H9 (cell line): Measurements from ENCODE around the gene FAM221B. TPM values are rescaled to one million over a fixed set of nuclear protein-coding genes. Genes with fewer than 3 reads are reported as not detected.

Source experiments
- DNase-seq: peaks from one replicate; pipeline ENCODE4 v3.0.0-alpha.2; 2017
- H2AFZ ChIP-seq: one replicate; pipeline ENCODE4 v1.6.1; 2013; ENCODE audit warnings: mild to moderate bottlenecking, low read length, control low read depth, moderate library complexity
- H2AK5ac ChIP-seq: 2 replicates; pipeline ENCODE4 v1.6.1; 2013; ENCODE audit warnings: low read length, control low read depth, mixed read lengths; ENCODE audit not compliant: insufficient read length
- H2BK120ac ChIP-seq: one replicate; pipeline ENCODE4 v1.6.1; 2013; ENCODE audit warnings: low read depth, mild to moderate bottlenecking, low read length, control low read depth, inconsistent platforms; ENCODE audit not compliant: poor library complexity, severe bottlenecking
- H2BK12ac ChIP-seq: 2 replicates; pipeline ENCODE4 v1.6.1; 2013; ENCODE audit warnings: low read length, control low read depth, mixed read lengths, low read depth; ENCODE audit not compliant: insufficient read length
- H2BK15ac ChIP-seq: 2 replicates; pipeline ENCODE4 v1.6.1; 2013; ENCODE audit warnings: low read depth, low read length, control low read depth
- H2BK20ac ChIP-seq: one replicate; pipeline ENCODE4 v1.6.1; 2013; ENCODE audit warnings: low read depth, mild to moderate bottlenecking, low read length, control low read depth, inconsistent platforms; ENCODE audit not compliant: poor library complexity, severe bottlenecking
- H2BK5ac ChIP-seq: 2 replicates; pipeline ENCODE4 v1.6.1; 2013; ENCODE audit warnings: low read length, control low read depth, mixed read lengths; ENCODE audit not compliant: insufficient read length
- H3K14ac ChIP-seq: 2 replicates; pipeline ENCODE4 v1.6.1; 2013; ENCODE audit warnings: low read length, control low read depth; ENCODE audit not compliant: insufficient read depth
- H3K18ac ChIP-seq: 2 replicates; pipeline ENCODE4 v1.6.1; 2013; ENCODE audit warnings: low read depth, mild to moderate bottlenecking, mixed read lengths, low read length, control low read depth; ENCODE audit not compliant: insufficient read length
- H3K23ac ChIP-seq: 2 replicates; pipeline ENCODE4 v1.6.1; 2013; ENCODE audit warnings: low read length, control low read depth, mixed read lengths, low read depth; ENCODE audit not compliant: insufficient read length
- H3K23me2 ChIP-seq: 2 replicates; pipeline ENCODE4 v1.6.1; 2013; ENCODE audit warnings: low read depth, mild to moderate bottlenecking, mixed read lengths, low read length, control low read depth; ENCODE audit not compliant: insufficient read length, poor library complexity, severe bottlenecking
- H3K27ac ChIP-seq: 2 replicates; pipeline ENCODE4 v1.5.1; 2013; ENCODE audit warnings: low read length, control low read depth, mixed read lengths, low read depth; ENCODE audit not compliant: insufficient read length
- H3K27me3 ChIP-seq: 2 replicates; pipeline ENCODE4 v1.6.1; 2013; ENCODE audit warnings: low read length, control low read depth, inconsistent platforms; ENCODE audit not compliant: insufficient read depth
- H3K4ac ChIP-seq: 2 replicates; pipeline ENCODE4 v1.6.1; 2013; ENCODE audit warnings: low read depth, mild to moderate bottlenecking, control low read depth, inconsistent platforms, low read length, moderate library complexity
- H3K4me1 ChIP-seq: 2 replicates; pipeline ENCODE4 v1.6.1; 2013; ENCODE audit warnings: low read length, control low read depth, inconsistent platforms; ENCODE audit not compliant: insufficient read depth
- H3K4me2 ChIP-seq: 2 replicates; pipeline ENCODE4 v1.6.1; 2013; ENCODE audit warnings: low read length, control low read depth, mixed read lengths; ENCODE audit not compliant: insufficient read length, insufficient read depth
- H3K56ac ChIP-seq: 2 replicates; pipeline ENCODE4 v1.6.1; 2013; ENCODE audit warnings: low read depth, mild to moderate bottlenecking, mixed read lengths, low read length, control low read depth; ENCODE audit not compliant: insufficient read length
- H3K79me1 ChIP-seq: 2 replicates; pipeline ENCODE4 v1.6.1; 2013; ENCODE audit warnings: low read depth, mild to moderate bottlenecking, moderate library complexity, low read length, control low read depth, inconsistent platforms; ENCODE audit not compliant: insufficient read depth, poor library complexity, severe bottlenecking
- H3K79me2 ChIP-seq: 2 replicates; pipeline ENCODE4 v1.6.1; 2013; ENCODE audit warnings: low read length, control low read depth, inconsistent platforms; ENCODE audit not compliant: insufficient read depth
- H3K9ac ChIP-seq: 2 replicates; pipeline ENCODE4 v1.6.1; 2013; ENCODE audit warnings: low read length, control low read depth, mixed read lengths; ENCODE audit not compliant: insufficient read length; ENCODE audit errors: extremely low read depth
- H3K9me3 ChIP-seq: one replicate; pipeline ENCODE4 v1.6.1; 2013; ENCODE audit warnings: low read depth, low read length, inconsistent platforms; ENCODE audit not compliant: control insufficient read depth
- H3T11ph ChIP-seq: one replicate; pipeline ENCODE4 v1.6.1; 2013; ENCODE audit warnings: mild to moderate bottlenecking, low read length, control low read depth, inconsistent platforms
- H4K20me1 ChIP-seq: one replicate; pipeline ENCODE4 v1.6.1; 2013; ENCODE audit not compliant: control insufficient read depth, insufficient read length, insufficient read depth
- H4K5ac ChIP-seq: 2 replicates; pipeline ENCODE4 v1.6.1; 2013; ENCODE audit warnings: low read depth, mild to moderate bottlenecking, mixed read lengths, low read length, control low read depth; ENCODE audit not compliant: insufficient read length
- H4K8ac ChIP-seq: replicated peaks from 2 replicates; pipeline ENCODE4 v1.6.1; 2013; ENCODE audit warnings: low read length, control low read depth, mixed read lengths, low read depth; ENCODE audit not compliant: insufficient read length
- H4K91ac ChIP-seq: 2 replicates; pipeline ENCODE4 v1.6.1; 2013; ENCODE audit warnings: low read depth, mild to moderate bottlenecking, moderate library complexity, mixed read lengths, low read length, control low read depth; ENCODE audit not compliant: insufficient read length
- H3K27ac Mint-ChIP-seq, 3 experiments: 2 replicates in 2 of 3; 3 replicates in 1 of 3; pipeline ENCODE4 v1.8.0; 2020 to 2021; ENCODE audit warnings: mixed read lengths in 3 of 3, mild to moderate bottlenecking in 1 of 3, moderate library complexity in 1 of 3
- H3K27me3 Mint-ChIP-seq: 2 replicates; pipeline ENCODE4 v1.8.0; 2021; ENCODE audit warnings: low read depth, mild to moderate bottlenecking, moderate library complexity, mixed read lengths
- H3K36me3 Mint-ChIP-seq, 3 experiments: 2 replicates in 2 of 3; 3 replicates in 1 of 3; pipeline ENCODE4 v1.8.0; 2020 to 2021; ENCODE audit warnings: low read depth in 3 of 3, mixed read lengths in 3 of 3; ENCODE audit not compliant: insufficient read depth in 1 of 3
- H3K4me1 Mint-ChIP-seq, 2 experiments: 2 replicates each; pipeline ENCODE4 v1.8.0; 2020; ENCODE audit warnings: mixed read lengths in 2 of 2
- H3K4me3 Mint-ChIP-seq, 2 experiments: 2 replicates in 1 of 2; 3 replicates in 1 of 2; pipeline ENCODE4 v1.8.0; 2020 to 2021; ENCODE audit warnings: mild to moderate bottlenecking in 2 of 2, mixed read lengths in 2 of 2, moderate library complexity in 1 of 2
- H3K9me3 Mint-ChIP-seq, 2 experiments: 2 replicates in 1 of 2; 3 replicates in 1 of 2; pipeline ENCODE4 v1.8.0; 2020; ENCODE audit warnings: mild to moderate bottlenecking in 2 of 2, mixed read lengths in 2 of 2, moderate library complexity in 1 of 2
- WGBS: extraction: QIAGEN DNeasy Blood & Tissue Kit; methylation state at CpG from one replicate; pipeline ENCODE4 v1.1.7; 2013; ENCODE audit warnings: missing lambda C conversion rate, low lambda C conversion rate, mixed read lengths; ENCODE audit not compliant: insufficient read length; ENCODE audit errors: extremely low coverage; 5-methylcytosine and 5-hydroxymethylcytosine counted together
- total RNA-seq: library from RNA; stranded (reverse); gene quantifications from 2 replicates; pipeline ENCODE4 v1.2.1, GENCODE V29; 2021
- TF ChIP-seq, protein P1 (sequence below): fragments of 200-600 bp; sonication (generic); conservative IDR thresholded peaks from 3 replicates; pipeline ENCODE4 v1.8.0; 2021; ENCODE audit warnings: antibody characterized with exemption, mild to moderate bottlenecking

FAM221B gene
- total RNA-seq, 1 experiment from 2014 or later: not detected

DNA sequence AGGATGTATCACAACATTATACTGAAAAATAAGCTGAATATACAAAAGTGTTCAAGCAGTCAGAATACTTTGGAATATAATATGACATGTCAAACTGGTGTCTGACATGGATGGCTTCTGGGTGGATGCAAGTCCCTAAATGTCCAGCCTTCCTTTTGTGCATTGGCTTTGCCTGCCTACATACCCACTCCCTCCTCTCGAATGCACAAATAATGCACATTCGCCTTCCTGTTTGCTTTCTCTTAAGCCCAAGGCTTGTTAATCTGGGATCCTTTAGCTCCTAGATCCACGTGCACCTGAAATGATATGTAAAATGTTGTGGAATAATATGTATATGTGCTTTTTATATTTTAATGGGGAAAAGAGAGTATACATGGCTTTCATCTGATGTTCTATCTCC is 50.0 kb downstream of the FAM221B start:
- no peak overlapping the region for H2BK15ac ChIP-seq
- peaks cover 15 to 19% of the 10 kb centered on the region in 2 experiments for H3K4me1 Mint-ChIP-seq
- no peaks in the 10 kb centered on the region for H3K9me3 ChIP-seq
- no CpG with 5 or more reads among the region's 3 CpGs for WGBS
- H3K9ac ChIP-seq: no peak overlapping the region
- H3K14ac ChIP-seq: no peak overlapping the region
- no peak overlapping the region for H3K4ac ChIP-seq
- no peak overlapping the region for H2BK12ac ChIP-seq
- H2AFZ ChIP-seq: no peak overlapping the region
- H2AK5ac ChIP-seq: no peak overlapping the region
- H4K20me1 ChIP-seq: no peaks in the 10 kb centered on the region
- no peak overlapping the region for H4K5ac ChIP-seq
- H3K56ac ChIP-seq: no peak overlapping the region
- no peaks in the 10 kb centered on the region for H3K79me1 ChIP-seq
- H2BK5ac ChIP-seq: no peak overlapping the region
- peaks cover 4% of the 10 kb centered on the region; the same call in 1 of the 2 replicates for H3K4me1 ChIP-seq
- H3K23ac ChIP-seq: no peak overlapping the region
- no peak overlapping the region for H3T11ph ChIP-seq
- no peak overlapping the region for H2BK20ac ChIP-seq
- DNase-seq: no peak
- H4K8ac ChIP-seq: no peak overlapping the region
- no peaks in the 10 kb centered on the region for H3K9me3 Mint-ChIP-seq
- H2BK120ac ChIP-seq: no peak overlapping the region
- H3K27ac Mint-ChIP-seq: no peak overlapping the region
- no peak overlapping the region for H3K18ac ChIP-seq
- H3K27ac ChIP-seq: no peak overlapping the region
- no peaks in the 10 kb centered on the region for H3K79me2 ChIP-seq
- peaks cover 4 to 12% (median 4%) of the 10 kb centered on the region in 3 experiments; a peak in 6 of 7 replicates for H3K36me3 Mint-ChIP-seq
- no peaks in the 10 kb centered on the region for H3K23me2 ChIP-seq
- H3K4me2 ChIP-seq: no peak overlapping the region
- H3K27me3 Mint-ChIP-seq: no peaks in the 10 kb centered on the region
- no peak overlapping the region for H4K91ac ChIP-seq
- H3K27me3 ChIP-seq: no peaks in the 10 kb centered on the region
- H3K4me3 Mint-ChIP-seq: no peak overlapping the region
- TF ChIP-seq, protein P1, sequence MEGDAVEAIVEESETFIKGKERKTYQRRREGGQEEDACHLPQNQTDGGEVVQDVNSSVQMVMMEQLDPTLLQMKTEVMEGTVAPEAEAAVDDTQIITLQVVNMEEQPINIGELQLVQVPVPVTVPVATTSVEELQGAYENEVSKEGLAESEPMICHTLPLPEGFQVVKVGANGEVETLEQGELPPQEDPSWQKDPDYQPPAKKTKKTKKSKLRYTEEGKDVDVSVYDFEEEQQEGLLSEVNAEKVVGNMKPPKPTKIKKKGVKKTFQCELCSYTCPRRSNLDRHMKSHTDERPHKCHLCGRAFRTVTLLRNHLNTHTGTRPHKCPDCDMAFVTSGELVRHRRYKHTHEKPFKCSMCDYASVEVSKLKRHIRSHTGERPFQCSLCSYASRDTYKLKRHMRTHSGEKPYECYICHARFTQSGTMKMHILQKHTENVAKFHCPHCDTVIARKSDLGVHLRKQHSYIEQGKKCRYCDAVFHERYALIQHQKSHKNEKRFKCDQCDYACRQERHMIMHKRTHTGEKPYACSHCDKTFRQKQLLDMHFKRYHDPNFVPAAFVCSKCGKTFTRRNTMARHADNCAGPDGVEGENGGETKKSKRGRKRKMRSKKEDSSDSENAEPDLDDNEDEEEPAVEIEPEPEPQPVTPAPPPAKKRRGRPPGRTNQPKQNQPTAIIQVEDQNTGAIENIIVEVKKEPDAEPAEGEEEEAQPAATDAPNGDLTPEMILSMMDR: no peak
